ENCODE data around the gene PER1. TPM values are rescaled to one million over a fixed set of nuclear protein-coding genes. Genes with fewer than 3 reads are reported as not detected.

PER1 gene
- total and polyA plus RNA-seq, 9 of the 15 experiments (the other 6 are each of a cell fraction or from before 2014, with no cell fraction given), result 0.13 to 26.0 (median 3.4) TPM

DNA sequence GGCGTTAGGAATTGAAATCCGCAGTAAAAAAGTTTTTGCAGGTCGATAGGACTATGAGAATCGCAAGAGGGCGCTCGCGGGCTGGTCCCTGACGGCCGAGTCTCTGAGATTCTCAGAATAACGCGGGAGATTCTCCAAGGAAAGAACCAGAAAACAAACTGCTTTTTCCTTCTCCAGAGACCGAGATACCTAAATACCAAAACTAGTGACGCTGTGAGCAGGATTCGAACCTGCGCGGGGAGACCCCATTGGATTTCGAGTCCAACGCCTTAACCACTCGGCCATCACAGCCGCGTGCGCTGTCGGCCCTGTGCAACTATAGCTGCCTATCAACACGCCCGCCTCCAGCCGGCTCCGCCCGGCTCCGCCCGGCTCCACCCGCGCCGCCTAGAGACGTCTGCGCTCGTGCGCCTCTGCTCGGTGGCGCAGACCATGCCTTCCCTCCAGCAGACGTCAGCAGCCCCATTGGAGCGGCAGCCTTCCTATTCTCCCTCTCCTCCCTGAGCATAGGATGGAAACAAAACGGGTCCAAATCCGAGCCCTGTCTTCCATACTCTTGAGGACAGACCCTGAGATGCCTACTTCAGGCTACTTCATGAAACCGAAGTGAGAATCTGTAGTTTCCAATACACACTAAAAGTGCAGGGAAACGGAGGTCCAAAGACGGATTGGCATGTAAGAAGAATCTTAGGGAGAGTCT is 13.4 kb downstream of the PER1 start (continued):
- TF ChIP-seq ETV6 (IDR thresholded peaks at IDR 0.05; ENCODE audit: borderline replicate concordance in 1 of 2, low read depth in 2 of 2, low read length in 1 of 2) (no peak), ETV6 (CRISPR knock-in tag; IDR thresholded peaks at IDR 0.05; ENCODE audit: borderline replicate concordance) (no peak; the same call in 1 of the 2 replicates), HOXB6 (CRISPR knock-in tag; IDR thresholded peaks at IDR 0.05; ENCODE audit: borderline replicate concordance) (no peak), ZNF431 (CRISPR knock-in tag; IDR thresholded peaks at IDR 0.05) (0 out of 2 replicates have a peak, but pooled peaks have one; percentile 61), ETS2 (tag; IDR thresholded peaks at IDR 0.05; ENCODE audit: borderline replicate concordance, poor library complexity, severe bottlenecking) (no peak), DPF2 (IDR thresholded peaks at IDR 0.05) (no peak), NFRKB (IDR thresholded peaks at IDR 0.05; ENCODE audit: low read depth) (no peak), FOXJ2 (tag; IDR thresholded peaks at IDR 0.05) (0 out of 2 replicates have a peak, but pooled peaks have one; percentile 43), NFYB (IDR thresholded peaks at IDR 0.05; ENCODE audit: extremely low read depth, insufficient read length) (no peak), ZNF77 (CRISPR knock-in tag; IDR thresholded peaks at IDR 0.05) (no peak), RAD21 (CRISPR knock-in tag; conservative IDR thresholded peaks at IDR 0.05 in 1 of 2, IDR thresholded peaks at IDR 0.05 in 1 of 2) (peak; percentile 75 to 77), BRD9 (IDR thresholded peaks at IDR 0.05; ENCODE audit: low read depth, partially characterized antibody) (peak; percentile 66), GATA2 (CRISPR knock-in tag; IDR thresholded peaks at IDR 0.05) (no peak), MAFF (IDR thresholded peaks at IDR 0.05; ENCODE audit: low read length) (0 out of 2 replicates have a peak, but pooled peaks have one; percentile 9), ZNF274 (IDR thresholded peaks at IDR 0.05; ENCODE audit: borderline replicate concordance, low read depth, low read length) (peak; percentile 40; the same call in 1 of the 2 replicates), SAFB2 (IDR thresholded peaks at IDR 0.05; ENCODE audit: borderline replicate concordance, low read depth, low read length, severe bottlenecking) (no peak), NFE2 (IDR thresholded peaks at IDR 0.05; ENCODE audit: low read depth) (0 out of 2 replicates have a peak, but pooled peaks have one; percentile 0), ETV5 (CRISPR knock-in tag; IDR thresholded peaks at IDR 0.05; ENCODE audit: low read depth) (no peak; the same call in 1 of the 2 replicates), ESRRA (IDR thresholded peaks at IDR 0.05; ENCODE audit: borderline replicate concordance, low read depth) (peak; percentile 56; the same call in 1 of the 2 replicates), ZKSCAN3 (CRISPR knock-in tag; IDR thresholded peaks at IDR 0.05) (no peak)
- TF ChIP-seq, protein P1, sequence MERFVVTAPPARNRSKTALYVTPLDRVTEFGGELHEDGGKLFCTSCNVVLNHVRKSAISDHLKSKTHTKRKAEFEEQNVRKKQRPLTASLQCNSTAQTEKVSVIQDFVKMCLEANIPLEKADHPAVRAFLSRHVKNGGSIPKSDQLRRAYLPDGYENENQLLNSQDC (CRISPR knock-in tag; IDR thresholded peaks at IDR 0.05), result no peak
- TF ChIP-seq, protein P2, sequence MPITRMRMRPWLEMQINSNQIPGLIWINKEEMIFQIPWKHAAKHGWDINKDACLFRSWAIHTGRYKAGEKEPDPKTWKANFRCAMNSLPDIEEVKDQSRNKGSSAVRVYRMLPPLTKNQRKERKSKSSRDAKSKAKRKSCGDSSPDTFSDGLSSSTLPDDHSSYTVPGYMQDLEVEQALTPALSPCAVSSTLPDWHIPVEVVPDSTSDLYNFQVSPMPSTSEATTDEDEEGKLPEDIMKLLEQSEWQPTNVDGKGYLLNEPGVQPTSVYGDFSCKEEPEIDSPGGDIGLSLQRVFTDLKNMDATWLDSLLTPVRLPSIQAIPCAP (CRISPR knock-in tag; IDR thresholded peaks at IDR 0.05; ENCODE audit: borderline replicate concordance), result peak; percentile 34; the same call in 1 of the 2 replicates
- TF ChIP-seq, protein P3, sequence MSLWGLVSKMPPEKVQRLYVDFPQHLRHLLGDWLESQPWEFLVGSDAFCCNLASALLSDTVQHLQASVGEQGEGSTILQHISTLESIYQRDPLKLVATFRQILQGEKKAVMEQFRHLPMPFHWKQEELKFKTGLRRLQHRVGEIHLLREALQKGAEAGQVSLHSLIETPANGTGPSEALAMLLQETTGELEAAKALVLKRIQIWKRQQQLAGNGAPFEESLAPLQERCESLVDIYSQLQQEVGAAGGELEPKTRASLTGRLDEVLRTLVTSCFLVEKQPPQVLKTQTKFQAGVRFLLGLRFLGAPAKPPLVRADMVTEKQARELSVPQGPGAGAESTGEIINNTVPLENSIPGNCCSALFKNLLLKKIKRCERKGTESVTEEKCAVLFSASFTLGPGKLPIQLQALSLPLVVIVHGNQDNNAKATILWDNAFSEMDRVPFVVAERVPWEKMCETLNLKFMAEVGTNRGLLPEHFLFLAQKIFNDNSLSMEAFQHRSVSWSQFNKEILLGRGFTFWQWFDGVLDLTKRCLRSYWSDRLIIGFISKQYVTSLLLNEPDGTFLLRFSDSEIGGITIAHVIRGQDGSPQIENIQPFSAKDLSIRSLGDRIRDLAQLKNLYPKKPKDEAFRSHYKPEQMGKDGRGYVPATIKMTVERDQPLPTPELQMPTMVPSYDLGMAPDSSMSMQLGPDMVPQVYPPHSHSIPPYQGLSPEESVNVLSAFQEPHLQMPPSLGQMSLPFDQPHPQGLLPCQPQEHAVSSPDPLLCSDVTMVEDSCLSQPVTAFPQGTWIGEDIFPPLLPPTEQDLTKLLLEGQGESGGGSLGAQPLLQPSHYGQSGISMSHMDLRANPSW (CRISPR knock-in tag; IDR thresholded peaks at IDR 0.05), result no peak
- TF ChIP-seq, protein P4, sequence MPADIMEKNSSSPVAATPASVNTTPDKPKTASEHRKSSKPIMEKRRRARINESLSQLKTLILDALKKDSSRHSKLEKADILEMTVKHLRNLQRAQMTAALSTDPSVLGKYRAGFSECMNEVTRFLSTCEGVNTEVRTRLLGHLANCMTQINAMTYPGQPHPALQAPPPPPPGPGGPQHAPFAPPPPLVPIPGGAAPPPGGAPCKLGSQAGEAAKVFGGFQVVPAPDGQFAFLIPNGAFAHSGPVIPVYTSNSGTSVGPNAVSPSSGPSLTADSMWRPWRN (IDR thresholded peaks at IDR 0.05; ENCODE audit: low read depth), result no peak; the same call in 1 of the 2 replicates

Measured in K562 (cell line).